Dendritic cell treated with granulocyte-macrophage colony-stimulating factor and Interleukin-4, amounts not matched to agents 40 ng/mL and 50 ng/mL, for 4 days (primary cell): ENCODE measurements around the gene SH3RF3.

Experiments used
- H3K27ac Mint-ChIP-seq: one replicate; pipeline ENCODE4 v1.8.0; 2022; ENCODE audit warnings: mild to moderate bottlenecking, mixed read lengths
- H3K27me3 Mint-ChIP-seq: one replicate; pipeline ENCODE4 v1.8.0; 2022; ENCODE audit warnings: mild to moderate bottlenecking, mixed read lengths
- H3K36me3 Mint-ChIP-seq: one replicate; pipeline ENCODE4 v1.8.0; 2022; ENCODE audit warnings: low read depth, mixed read lengths
- H3K4me1 Mint-ChIP-seq: one replicate; pipeline ENCODE4 v1.8.0; 2022; ENCODE audit warnings: low read depth, mixed read lengths
- H3K4me3 Mint-ChIP-seq: one replicate; pipeline ENCODE4 v1.8.0; 2022; ENCODE audit warnings: mild to moderate bottlenecking, moderate library complexity, mixed read lengths
- H3K9me3 Mint-ChIP-seq: one replicate; pipeline ENCODE4 v1.8.0; 2022; ENCODE audit warnings: mixed read lengths
- intact Hi-C: fragments of 100-400 bp; cut with micrococcal nuclease; formaldehyde crosslinking; loops from one replicate; pipeline ENCODE4 v1.15.0; 2022

SH3RF3 gene

DNA sequence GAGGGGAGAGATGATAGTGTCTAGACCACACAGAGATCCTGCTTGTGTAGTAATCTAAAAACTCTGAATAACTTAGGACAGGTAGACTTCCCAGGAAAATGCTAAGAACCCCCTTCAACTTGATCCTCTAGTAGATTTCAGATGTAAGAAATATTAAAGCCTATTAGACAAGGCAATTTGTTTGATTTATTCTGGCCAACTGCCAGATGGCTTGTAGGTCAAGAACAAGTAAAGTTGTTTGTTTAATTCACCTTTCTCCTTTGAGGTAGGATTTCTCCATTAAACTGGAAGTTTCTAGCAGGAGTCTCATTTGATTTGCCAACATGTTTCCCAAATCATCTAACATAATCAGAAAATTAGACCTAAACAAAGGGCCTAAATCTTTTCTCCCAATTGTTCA is 48.6 kb downstream of the SH3RF3 start:
- Mint-ChIP-seq H3K36me3 (no peaks in the 10 kb centered on the region), H3K4me3 (no peak overlapping the region), H3K27me3 (peaks cover 2% of the 10 kb centered on the region), H3K27ac (no peak overlapping the region), H3K9me3 (peaks cover 27% of the 10 kb centered on the region), H3K4me1 (no peaks in the 10 kb centered on the region)
- intact Hi-C loops, result no loop called here

DNA sequence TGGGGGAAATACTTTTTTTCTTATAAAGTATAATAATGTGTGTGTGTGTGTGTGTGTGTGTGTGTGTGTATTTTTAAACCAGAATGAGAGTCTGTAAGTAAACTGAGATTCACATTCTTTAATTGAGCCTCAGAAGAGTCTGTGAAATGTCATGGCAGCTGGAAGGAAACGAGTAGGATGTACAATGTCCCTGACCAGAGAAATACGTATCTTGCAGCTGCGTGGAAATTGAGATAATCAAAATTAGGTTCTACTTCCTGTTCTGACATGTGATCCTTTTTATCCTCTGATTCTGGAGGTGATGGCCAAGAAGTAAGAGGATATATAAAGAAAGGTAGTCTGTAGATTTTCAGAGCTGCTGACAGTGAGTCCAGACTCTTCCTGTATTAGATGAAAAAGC is 50.0 kb downstream of the SH3RF3 start:
- Mint-ChIP-seq H3K9me3 (peaks cover 27% of the 10 kb centered on the region), H3K36me3 (no peaks in the 10 kb centered on the region), H3K27ac (no peak overlapping the region), H3K4me3 (no peak overlapping the region), H3K27me3 (peaks cover 2% of the 10 kb centered on the region), H3K4me1 (no peaks in the 10 kb centered on the region)
- intact Hi-C loops, result no loop called here

DNA sequence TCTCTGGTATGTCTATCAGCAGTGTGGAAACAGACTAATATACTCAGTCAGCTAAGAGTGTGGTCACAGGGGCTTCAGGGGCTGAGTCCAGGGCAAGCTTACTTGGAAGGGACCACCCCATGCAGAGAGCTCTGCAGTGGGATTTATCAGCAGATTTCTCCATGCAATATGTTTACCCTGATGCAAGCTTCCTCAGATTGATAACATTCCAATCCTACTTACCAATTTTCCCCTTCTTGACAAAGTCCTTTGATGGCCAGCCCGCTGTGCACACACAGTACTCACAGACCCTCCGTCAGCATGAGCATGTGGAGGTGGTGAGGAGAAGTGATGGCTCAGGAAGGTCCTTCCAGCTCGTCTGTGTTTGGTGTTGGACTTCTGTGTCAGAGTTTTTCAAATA is 51.8 kb downstream of the SH3RF3 start:
- H3K27me3 Mint-ChIP-seq, result peaks cover 2% of the 10 kb centered on the region
- no peak overlapping the region for H3K4me3 Mint-ChIP-seq
- no peaks in the 10 kb centered on the region for H3K36me3 Mint-ChIP-seq
- H3K4me1 Mint-ChIP-seq, result no peaks in the 10 kb centered on the region
- intact Hi-C loops, result no loop called here
- H3K27ac Mint-ChIP-seq, result no peak overlapping the region
- peaks cover 19% of the 10 kb centered on the region for H3K9me3 Mint-ChIP-seq

DNA sequence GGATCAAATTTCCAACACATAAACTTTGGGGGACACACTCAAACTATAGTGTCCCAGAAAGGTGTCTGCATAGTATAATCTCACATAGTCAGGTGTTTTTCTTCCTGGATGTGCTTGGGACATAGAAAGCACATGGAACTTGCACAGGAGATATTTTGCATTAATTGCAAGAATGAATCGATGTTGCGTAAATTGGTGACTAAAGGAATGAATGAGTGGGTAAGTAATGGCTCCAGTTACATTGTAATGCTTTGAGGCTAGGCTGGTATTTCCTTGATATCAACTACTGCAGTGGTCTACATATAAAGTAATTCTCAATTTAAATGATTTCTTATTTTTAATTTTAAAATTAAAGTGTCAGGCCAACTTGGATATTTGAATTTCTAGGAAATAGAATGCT is 53.4 kb downstream of the SH3RF3 start:
- H3K4me1 Mint-ChIP-seq, result no peaks in the 10 kb centered on the region
- intact Hi-C loops, result no loop called here
- H3K27ac Mint-ChIP-seq, result no peak overlapping the region
- no peaks in the 10 kb centered on the region for H3K36me3 Mint-ChIP-seq
- H3K4me3 Mint-ChIP-seq, result no peak overlapping the region
- H3K9me3 Mint-ChIP-seq, result peaks cover 17% of the 10 kb centered on the region
- no peaks in the 10 kb centered on the region for H3K27me3 Mint-ChIP-seq

DNA sequence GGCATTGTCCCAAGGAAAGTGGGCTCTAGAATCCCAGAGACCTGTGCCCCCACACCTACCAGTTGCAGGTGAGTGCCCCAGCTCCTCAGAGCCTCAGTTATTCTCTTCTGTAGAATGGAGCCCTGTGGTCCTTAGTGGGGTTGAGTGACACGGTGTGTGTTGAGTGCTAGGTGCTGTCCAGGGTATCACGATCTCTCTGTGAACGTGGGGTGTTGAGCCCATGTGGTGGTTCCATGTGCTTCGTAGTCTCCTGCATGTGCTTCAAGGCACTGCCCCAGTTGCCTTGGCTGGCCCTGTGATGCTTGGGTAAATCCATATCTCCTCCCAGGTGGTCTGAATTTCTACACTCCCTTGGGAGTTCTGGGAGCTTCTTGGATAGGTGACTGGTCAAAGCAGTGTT is 54.9 kb downstream of the SH3RF3 start:
- no peaks in the 10 kb centered on the region for H3K4me1 Mint-ChIP-seq
- H3K27me3 Mint-ChIP-seq, result no peaks in the 10 kb centered on the region
- H3K36me3 Mint-ChIP-seq, result no peaks in the 10 kb centered on the region
- no peak overlapping the region for H3K27ac Mint-ChIP-seq
- peaks cover 17% of the 10 kb centered on the region for H3K9me3 Mint-ChIP-seq
- intact Hi-C loops, result no loop called here
- no peak overlapping the region for H3K4me3 Mint-ChIP-seq

DNA sequence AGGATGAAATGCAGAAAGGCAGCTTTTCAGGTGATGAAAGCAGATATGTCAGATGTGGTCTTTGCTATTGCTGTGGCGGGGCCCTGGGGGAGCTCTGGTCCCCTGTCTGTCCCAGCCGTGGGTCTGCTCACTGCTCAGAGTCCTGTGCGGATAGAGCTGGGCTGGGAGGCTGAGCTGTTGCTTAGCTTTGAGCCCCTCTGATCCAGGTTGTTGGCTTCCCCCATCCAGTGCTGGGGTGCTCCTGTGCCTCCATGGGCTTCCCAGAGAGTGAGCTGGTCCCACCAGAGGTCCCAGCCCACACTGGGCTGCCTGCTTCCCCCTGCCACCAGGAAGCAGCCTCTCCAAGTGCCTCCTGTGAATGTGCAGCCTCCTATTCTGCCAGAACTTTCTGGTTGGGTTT is 55.4 kb downstream of the SH3RF3 start:
- Mint-ChIP-seq H3K36me3 (no peaks in the 10 kb centered on the region), H3K4me3 (no peak overlapping the region), H3K9me3 (peaks cover 13% of the 10 kb centered on the region), H3K27me3 (no peaks in the 10 kb centered on the region), H3K4me1 (no peaks in the 10 kb centered on the region), H3K27ac (no peak overlapping the region)
- intact Hi-C loops, result no loop called here

DNA sequence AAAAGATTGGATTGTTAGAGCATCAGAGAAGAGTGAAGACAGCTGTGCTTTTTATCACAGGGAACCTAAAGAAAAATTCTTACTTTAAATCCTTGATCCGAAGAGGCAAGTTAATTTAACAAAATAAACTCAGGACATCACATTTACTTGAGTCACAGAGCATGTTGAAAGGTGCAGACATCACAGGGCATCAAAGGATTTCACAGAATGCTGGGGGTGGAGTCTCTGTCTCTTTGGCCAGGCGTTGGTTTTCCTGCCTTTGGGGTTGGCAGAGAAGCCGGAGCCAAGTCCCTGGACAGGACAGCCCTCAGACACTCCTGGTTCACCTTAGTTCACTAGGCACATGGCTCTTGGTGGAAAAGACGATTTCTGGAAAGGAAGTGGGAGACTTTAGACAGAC is 56.3 kb downstream of the SH3RF3 start:
- Mint-ChIP-seq H3K27ac (no peak overlapping the region), H3K4me3 (no peak overlapping the region), H3K4me1 (no peaks in the 10 kb centered on the region), H3K36me3 (no peaks in the 10 kb centered on the region), H3K9me3 (peaks cover 4% of the 10 kb centered on the region), H3K27me3 (peaks cover 3% of the 10 kb centered on the region)
- intact Hi-C loops, result no loop called here

DNA sequence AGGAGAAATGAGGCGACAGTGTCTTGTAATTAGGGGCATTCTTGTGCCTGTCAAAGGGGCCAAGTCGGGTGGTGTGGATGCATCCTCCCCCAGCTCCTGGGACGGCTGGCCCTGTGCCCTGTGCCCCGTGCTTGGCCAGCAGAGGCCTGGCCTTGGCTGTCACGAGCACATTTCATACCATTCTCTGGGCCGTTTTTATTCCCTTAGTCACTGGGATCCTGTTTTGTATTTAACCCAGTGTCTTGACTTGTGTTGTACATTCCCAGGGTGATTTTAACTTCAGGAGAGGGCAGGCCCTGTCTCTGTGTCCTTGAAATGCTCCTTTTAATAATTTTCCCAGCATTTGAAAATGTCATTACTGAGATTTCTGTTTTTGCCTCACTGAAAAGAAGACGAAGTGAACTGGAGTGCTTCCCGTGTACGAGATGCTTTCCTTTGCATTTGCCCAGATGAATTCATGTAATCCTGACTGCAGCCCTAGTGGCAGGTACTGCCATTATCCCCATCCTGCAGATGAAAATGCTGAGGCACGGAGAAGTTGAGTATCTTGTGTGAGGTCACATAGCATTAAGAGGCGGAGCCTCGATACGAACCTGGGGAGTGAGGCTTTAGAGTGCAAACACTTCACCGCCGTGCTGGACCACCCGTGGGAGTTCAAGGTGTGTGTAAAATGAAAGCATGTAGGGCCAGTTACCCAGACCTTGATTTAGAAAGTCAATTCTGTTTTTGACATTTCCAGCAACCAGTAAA is 57.0 kb downstream of the SH3RF3 start:
- Mint-ChIP-seq H3K36me3 (no peaks in the 10 kb centered on the region), H3K4me1 (no peaks in the 10 kb centered on the region), H3K9me3 (no peaks in the 10 kb centered on the region), H3K4me3 (no peak overlapping the region), H3K27me3 (peaks cover 3% of the 10 kb centered on the region), H3K27ac (no peak overlapping the region)
- intact Hi-C loops, result no loop called here

DNA sequence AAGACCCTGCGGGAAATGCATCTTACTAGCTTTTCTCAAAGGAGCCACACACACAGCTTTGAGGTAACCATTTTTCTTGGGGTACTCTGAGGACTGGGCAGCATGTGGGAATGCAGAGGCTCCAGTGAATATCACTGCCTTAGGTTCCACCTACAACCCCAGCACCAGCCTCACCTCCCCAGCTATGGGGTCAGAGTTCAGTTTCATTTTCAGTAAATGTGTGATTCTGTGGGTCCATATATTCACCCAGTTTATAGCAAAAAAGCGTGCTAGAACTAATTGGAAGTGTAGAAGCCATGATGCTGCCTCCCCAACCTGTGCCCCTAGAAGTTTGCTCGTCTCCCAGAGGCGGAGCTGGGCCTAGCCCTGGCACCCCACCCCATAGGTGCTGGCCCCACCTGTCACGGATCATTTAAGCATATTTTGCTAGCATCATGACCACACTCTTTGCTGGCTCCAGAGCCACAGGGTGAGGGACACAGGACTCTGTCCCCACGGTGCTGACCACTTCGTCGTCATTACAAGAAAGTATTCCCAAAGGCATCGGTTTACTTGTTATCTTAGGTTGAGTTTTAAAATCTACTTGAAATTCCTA is 57.7 kb downstream of the SH3RF3 start:
- Mint-ChIP-seq H3K27me3 (peaks cover 3% of the 10 kb centered on the region), H3K27ac (no peak overlapping the region), H3K36me3 (no peaks in the 10 kb centered on the region), H3K9me3 (no peaks in the 10 kb centered on the region), H3K4me3 (no peak overlapping the region), H3K4me1 (no peaks in the 10 kb centered on the region)
- intact Hi-C loops, result no loop called here

DNA sequence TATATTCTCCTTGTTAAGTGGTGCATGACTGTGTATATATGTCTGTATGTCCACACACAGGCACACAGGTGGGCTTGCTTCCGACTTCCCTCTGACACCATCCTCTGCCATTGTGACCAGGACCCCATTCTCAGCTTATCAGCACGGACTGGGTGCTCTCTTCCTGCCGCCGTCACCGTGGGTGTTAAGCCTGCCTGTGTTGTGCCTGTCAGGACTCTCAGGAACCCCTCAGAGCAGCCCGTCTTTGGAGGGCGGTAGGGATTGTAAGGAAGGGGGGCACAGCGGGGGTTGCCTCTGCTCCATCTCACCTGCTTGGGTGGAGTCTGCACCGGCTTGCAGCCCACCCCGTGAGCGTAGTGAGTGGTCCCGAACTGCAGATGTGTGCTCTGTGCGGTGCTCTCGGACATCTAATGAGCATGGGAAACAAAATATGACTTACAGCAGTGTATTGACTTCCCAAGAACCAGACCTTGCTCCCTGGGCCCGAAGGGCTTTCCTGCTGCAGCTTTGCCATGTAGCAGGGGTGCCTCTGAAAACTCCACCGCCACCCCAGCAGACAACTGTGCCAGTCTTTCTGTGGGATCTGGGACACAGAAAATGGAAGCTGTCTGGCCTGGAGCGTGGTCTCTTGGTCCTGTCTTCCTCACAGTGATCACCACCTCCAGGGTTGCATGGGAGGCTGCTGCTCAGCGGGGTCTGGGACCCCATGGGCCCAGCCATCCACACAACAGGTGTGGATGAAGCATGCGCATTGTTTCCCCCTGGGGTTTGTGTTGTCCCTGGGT is 58.9 kb downstream of the SH3RF3 start:
- no peaks in the 10 kb centered on the region for H3K4me1 Mint-ChIP-seq
- H3K36me3 Mint-ChIP-seq, result no peaks in the 10 kb centered on the region
- intact Hi-C loops, result no loop called here
- H3K27ac Mint-ChIP-seq, result no peak overlapping the region
- no peak overlapping the region for H3K4me3 Mint-ChIP-seq
- H3K27me3 Mint-ChIP-seq, result peaks cover 3% of the 10 kb centered on the region
- H3K9me3 Mint-ChIP-seq, result no peaks in the 10 kb centered on the region

DNA sequence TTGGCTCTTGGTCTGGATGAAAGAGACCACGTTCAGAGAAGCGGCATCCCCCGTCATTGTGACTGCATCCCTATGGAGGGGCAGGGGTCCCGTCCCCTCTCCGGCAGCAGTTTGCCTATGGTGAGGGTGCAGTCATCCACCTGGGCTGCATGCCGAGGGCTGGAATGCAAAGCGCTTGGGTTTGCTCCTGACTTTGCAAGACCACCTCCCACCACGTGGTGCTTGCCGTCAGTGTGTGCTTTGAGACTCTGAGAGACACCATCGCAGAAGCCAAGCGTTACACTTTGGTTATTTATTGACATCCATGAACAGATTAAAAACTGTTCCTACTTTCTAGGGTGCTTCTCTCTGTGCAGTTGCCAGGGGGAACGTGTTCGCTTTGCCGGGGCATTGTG is 59.5 kb downstream of the SH3RF3 start:
- intact Hi-C loops, result no loop called here
- H3K36me3 Mint-ChIP-seq, result no peaks in the 10 kb centered on the region
- H3K9me3 Mint-ChIP-seq, result no peaks in the 10 kb centered on the region
- peaks cover 3% of the 10 kb centered on the region for H3K27me3 Mint-ChIP-seq
- H3K4me1 Mint-ChIP-seq, result no peaks in the 10 kb centered on the region
- no peak overlapping the region for H3K27ac Mint-ChIP-seq
- H3K4me3 Mint-ChIP-seq, result no peak overlapping the region

DNA sequence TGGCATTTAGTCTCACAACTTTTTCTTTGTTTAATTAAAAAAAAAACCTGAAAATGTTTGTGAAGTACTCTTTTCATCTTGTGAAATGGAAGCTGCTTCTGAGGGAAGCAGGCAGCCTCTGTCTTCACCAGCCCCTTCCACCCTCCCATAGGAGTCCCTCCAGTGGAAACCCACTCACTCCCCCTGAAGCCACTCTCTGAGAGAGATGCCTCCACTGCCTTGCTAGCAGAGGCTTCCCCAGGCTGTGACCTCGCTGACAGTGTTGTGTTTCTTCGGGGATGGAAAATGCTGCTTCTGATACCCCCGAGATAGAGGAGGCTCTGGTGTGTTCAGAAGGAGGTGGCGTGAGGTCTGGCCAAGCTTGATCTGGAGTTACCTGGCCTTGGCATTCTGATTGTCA is 59.9 kb downstream of the SH3RF3 start:
- H3K4me1 Mint-ChIP-seq, result no peaks in the 10 kb centered on the region
- H3K4me3 Mint-ChIP-seq, result no peak overlapping the region
- H3K27ac Mint-ChIP-seq, result no peak overlapping the region
- intact Hi-C loops, result no loop called here
- H3K36me3 Mint-ChIP-seq, result no peaks in the 10 kb centered on the region
- peaks cover 3% of the 10 kb centered on the region for H3K27me3 Mint-ChIP-seq
- H3K9me3 Mint-ChIP-seq, result no peaks in the 10 kb centered on the region

DNA sequence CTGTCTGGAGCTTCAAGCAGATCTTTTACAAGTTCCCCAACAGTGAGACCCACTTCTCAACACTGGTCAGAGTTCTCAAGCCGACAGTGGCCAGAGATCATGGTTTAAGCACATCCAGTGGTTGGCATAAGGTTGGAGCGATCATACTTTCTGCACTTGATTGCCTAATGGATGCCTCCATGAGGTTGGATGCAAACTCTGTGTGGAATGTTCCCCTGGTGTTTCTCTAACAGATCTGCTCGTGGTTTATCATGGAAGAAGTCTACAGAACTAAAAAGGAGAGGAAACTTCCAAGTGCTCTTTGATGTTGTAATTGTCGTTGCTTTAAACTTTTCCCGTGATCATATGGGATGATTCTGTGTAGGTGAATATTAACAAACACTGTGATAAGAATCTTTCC is 60.7 kb downstream of the SH3RF3 start:
- intact Hi-C loops, result no loop called here
- Mint-ChIP-seq H3K27ac (no peak overlapping the region), H3K4me1 (no peaks in the 10 kb centered on the region), H3K36me3 (no peaks in the 10 kb centered on the region), H3K27me3 (peaks cover 3% of the 10 kb centered on the region), H3K4me3 (no peak overlapping the region), H3K9me3 (no peaks in the 10 kb centered on the region)

DNA sequence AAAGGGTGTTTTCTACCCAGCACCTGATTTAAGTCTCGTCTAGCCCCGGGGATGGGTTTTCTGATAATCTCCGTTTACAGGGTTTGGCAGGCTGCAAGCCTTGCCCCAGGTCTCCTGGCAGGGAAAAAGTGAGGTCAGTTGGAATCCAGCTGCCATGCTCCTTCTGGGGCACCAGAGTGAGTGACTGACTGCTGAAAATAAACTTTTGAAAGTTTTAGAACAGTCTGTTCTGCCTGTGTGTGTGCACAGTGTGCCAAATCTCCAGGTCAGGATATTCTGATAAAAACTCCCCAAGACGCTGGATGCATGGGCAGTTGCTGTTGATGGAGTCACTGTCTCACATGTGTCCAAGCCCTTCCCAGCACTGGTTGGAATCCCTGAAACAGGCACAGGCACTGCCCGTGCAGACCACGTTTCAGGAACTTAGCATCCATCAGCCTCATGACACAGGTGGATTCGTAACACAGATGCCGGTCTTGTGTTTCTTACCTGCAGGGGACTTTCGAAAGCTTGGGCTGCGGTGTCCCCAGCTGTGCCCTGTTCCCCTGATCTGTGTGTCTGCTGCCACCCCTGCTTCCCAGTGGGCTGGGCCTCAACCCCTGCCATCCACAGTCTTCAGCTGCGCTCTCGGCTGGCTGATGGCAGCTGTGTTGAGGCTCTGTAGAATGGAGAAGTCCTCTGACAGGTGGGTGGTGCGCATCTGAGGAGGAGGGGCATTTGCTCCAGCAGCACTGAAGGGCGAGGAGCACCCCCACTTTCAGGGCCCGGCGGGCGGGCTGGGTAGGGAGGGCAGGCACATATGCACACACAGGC is 65.0 kb downstream of the SH3RF3 start:
- Mint-ChIP-seq H3K27me3 (peaks cover 3% of the 10 kb centered on the region), H3K27ac (no peak overlapping the region), H3K4me1 (no peaks in the 10 kb centered on the region), H3K4me3 (no peak overlapping the region), H3K36me3 (no peaks in the 10 kb centered on the region), H3K9me3 (no peaks in the 10 kb centered on the region)
- intact Hi-C loops, result no loop called here
